WTC11 (cell line): ENCODE measurements around the gene SYNM. TPM values are rescaled to one million over a fixed set of nuclear protein-coding genes. Genes with fewer than 3 reads are reported as not detected.

Experiments
- ATAC-seq: fragments of 200-7000 bp; cut with Tn5 transposase; 2 replicates; pipeline ENCODE4 v1.10.0; 2021; ENCODE audit warnings: mild to moderate bottlenecking, moderate library complexity
- CTCF ChIA-PET: fragments of 300-600 bp; sonication (Branson Sonifier 250); formaldehyde crosslinking; loops from one replicate; lab custom pipeline; 2021; ENCODE audit warnings: antibody characterized with exemption; lab: Charles Lee
- POLR2A ChIA-PET: fragments of 350-600 bp; sonication (Branson Sonifier 250); formaldehyde crosslinking; loops from one replicate; lab custom pipeline; 2021; ENCODE audit warnings: antibody characterized with exemption; lab: Charles Lee
- DNase-seq: peaks from one replicate; pipeline ENCODE4 v3.0.0; 2021; ENCODE audit warnings: low spot score
- H3K27ac Mint-ChIP-seq: 2 replicates; pipeline ENCODE4 v1.8.0; 2021; ENCODE audit warnings: mixed read lengths
- H3K27me3 Mint-ChIP-seq: 2 replicates; pipeline ENCODE4 v1.8.0; 2021; ENCODE audit warnings: low read depth, mild to moderate bottlenecking, moderate library complexity, mixed read lengths
- H3K36me3 Mint-ChIP-seq: 2 replicates; pipeline ENCODE4 v1.8.0; 2021; ENCODE audit warnings: mixed read lengths
- H3K4me1 Mint-ChIP-seq: 2 replicates; pipeline ENCODE4 v1.8.0; 2022; ENCODE audit warnings: mixed read lengths
- H3K4me3 Mint-ChIP-seq: 2 replicates; pipeline ENCODE4 v1.8.0; 2021; ENCODE audit warnings: mild to moderate bottlenecking, moderate library complexity, mixed read lengths
- H3K9me3 Mint-ChIP-seq: 2 replicates; pipeline ENCODE4 v1.8.0; 2021; ENCODE audit warnings: mixed read lengths
- AFF4 ChIP-seq: sonication (generic); formaldehyde crosslinking; IDR thresholded peaks from 2 replicates; pipeline ENCODE4 v1.8.1; 2023; ENCODE audit warnings: mild to moderate bottlenecking, missing genetic modification reagents, borderline replicate concordance
- ATF3 ChIP-seq: sonication (generic); formaldehyde crosslinking; conservative IDR thresholded peaks from 2 replicates; pipeline ENCODE4 v1.8.1; 2022; ENCODE audit warnings: mild to moderate bottlenecking, missing genetic modification reagents
- CBFB ChIP-seq: sonication (generic); formaldehyde crosslinking; IDR thresholded peaks from 2 replicates; pipeline ENCODE4 v1.8.1; 2022; ENCODE audit warnings: mild to moderate bottlenecking, low read depth, missing genetic modification reagents
- CTCF ChIP-seq: fragments of 200-600 bp; IDR thresholded peaks from 2 replicates; pipeline ENCODE4 v1.8.0; 2022; ENCODE audit warnings: antibody characterized with exemption
- E2F4 ChIP-seq: sonication (generic); formaldehyde crosslinking; IDR thresholded peaks from 2 replicates; pipeline ENCODE4 v1.8.1; 2022; ENCODE audit warnings: low read depth, mild to moderate bottlenecking, moderate library complexity, missing genetic modification reagents, borderline replicate concordance
- ESRRA ChIP-seq: sonication (generic); formaldehyde crosslinking; IDR thresholded peaks from 2 replicates; pipeline ENCODE4 v1.8.1; 2022; ENCODE audit warnings: mild to moderate bottlenecking, missing genetic modification reagents, borderline replicate concordance
- FOXJ3 ChIP-seq: sonication (generic); formaldehyde crosslinking; IDR thresholded peaks from 2 replicates; pipeline ENCODE4 v1.9.0; 2021; ENCODE audit warnings: missing genetic modification reagents, mild to moderate bottlenecking, borderline replicate concordance
- HMGA2 ChIP-seq: fragments of 250-450 bp; sonication (Bioruptor Pico); IDR thresholded peaks from 2 replicates; pipeline ENCODE4 v1.4.0; 2021; ENCODE audit warnings: mild to moderate bottlenecking, moderate library complexity
- OVOL2 ChIP-seq: fragments of 250-450 bp; sonication (Bioruptor Pico); IDR thresholded peaks from 2 replicates; pipeline ENCODE4 v1.9.0; 2021; ENCODE audit warnings: mild to moderate bottlenecking, borderline replicate concordance
- RORB ChIP-seq: fragments of 250-450 bp; sonication (Bioruptor Pico); IDR thresholded peaks from 2 replicates; pipeline ENCODE4 v1.9.0; 2021; ENCODE audit warnings: mild to moderate bottlenecking
- SMAD4 ChIP-seq: sonication (generic); formaldehyde crosslinking; IDR thresholded peaks from 2 replicates; pipeline ENCODE4 v1.8.0; 2022; ENCODE audit warnings: mild to moderate bottlenecking, missing genetic modification reagents
- ZMAT4 ChIP-seq: fragments of 250-450 bp; sonication (Bioruptor Pico); IDR thresholded peaks from 2 replicates; pipeline ENCODE4 v1.9.0; 2021; ENCODE audit warnings: mild to moderate bottlenecking
- ZNF232 ChIP-seq: sonication (generic); formaldehyde crosslinking; IDR thresholded peaks from 2 replicates; pipeline ENCODE4 v1.8.0; 2022; ENCODE audit warnings: mild to moderate bottlenecking, missing genetic modification reagents
- ZNF317 ChIP-seq: sonication (generic); formaldehyde crosslinking; IDR thresholded peaks from 2 replicates; pipeline ENCODE4 v1.8.1; 2023; ENCODE audit warnings: low read depth, mild to moderate bottlenecking, moderate library complexity, missing genetic modification reagents, borderline replicate concordance
- ZNF423 ChIP-seq: fragments of 250-450 bp; sonication (Bioruptor Pico); IDR thresholded peaks from 2 replicates; pipeline ENCODE4 v2.1.2; 2022; ENCODE audit warnings: mild to moderate bottlenecking, moderate library complexity
- ZNF425 ChIP-seq: fragments of 250-450 bp; sonication (Bioruptor Pico); conservative IDR thresholded peaks from 2 replicates; pipeline ENCODE4 v1.9.0; 2021; ENCODE audit warnings: mild to moderate bottlenecking
- ZSCAN18 ChIP-seq: fragments of 250-450 bp; sonication (Bioruptor Pico); IDR thresholded peaks from 2 replicates; pipeline ENCODE4 v2.1.2; 2022; ENCODE audit warnings: mild to moderate bottlenecking, moderate library complexity
- total RNA-seq: library from RNA; stranded (reverse); gene quantifications from 3 replicates; pipeline ENCODE4 v1.2.3, GENCODE V29; 2021

SYNM gene
- total RNA-seq, 1 experiment from 2014 or later = 2.2 TPM

- no peak for ATAC-seq
- DNase-seq = no peak
- Mint-ChIP-seq H3K27me3 (no peaks in the 10 kb centered on the region), H3K27ac (no peak overlapping the region), H3K4me3 (no peak overlapping the region), H3K9me3 (no peaks in the 10 kb centered on the region), H3K36me3 (peaks cover 12% of the 10 kb centered on the region)
- ChIA-PET CTCF (no interaction called here), POLR2A (no interaction called here)
- TF ChIP-seq E2F4 (CRISPR knock-in tag) = no peak
- TF ChIP-seq, all 79 proteins: peak for 0
- H3K4me1 Mint-ChIP-seq = peaks cover 8% of the 10 kb centered on the region
Measured at GRCh38 chr15:99158626-99159412, 53.9 kb downstream of the SYNM start.

- no peak for DNase-seq
- Mint-ChIP-seq H3K27ac (no peak overlapping the region), H3K27me3 (no peaks in the 10 kb centered on the region), H3K4me1 (no peaks in the 10 kb centered on the region), H3K9me3 (no peaks in the 10 kb centered on the region), H3K36me3 (peaks cover 7% of the 10 kb centered on the region), H3K4me3 (no peak overlapping the region)
- POLR2A ChIA-PET = no interaction called here
- no peak for ATAC-seq
- TF ChIP-seq HMGA2 (CRISPR knock-in tag) (no peak), ZMAT4 (no peak), SMAD4 (no peak), FOXJ3 (CRISPR knock-in tag) (no peak), RORB (no peak), ZSCAN18 (CRISPR knock-in tag) (no peak), ATF3 (CRISPR knock-in tag) (no peak), ZNF317 (CRISPR knock-in tag) (no peak), ZNF425 (CRISPR knock-in tag) (no peak), CBFB (CRISPR knock-in tag) (no peak), OVOL2 (no peak), ESRRA (no peak)
- CTCF ChIA-PET = no interaction called here
Measured at GRCh38 chr15:99163271-99164062, 58.6 kb downstream of the SYNM start.

- DNase-seq (no peak), ATAC-seq (no peak)
- no peak overlapping the region for H3K4me3 Mint-ChIP-seq
- no peaks in the 10 kb centered on the region for H3K27me3 Mint-ChIP-seq
- no peak overlapping the region for H3K27ac Mint-ChIP-seq
- CTCF ChIA-PET = no interaction called here
- POLR2A ChIA-PET = no interaction called here
- no peaks in the 10 kb centered on the region for H3K4me1 Mint-ChIP-seq
- H3K36me3 Mint-ChIP-seq = peaks cover 3% of the 10 kb centered on the region
- no peaks in the 10 kb centered on the region for H3K9me3 Mint-ChIP-seq
- TF ChIP-seq ZNF232 = no peak
- no peak for TF ChIP-seq CTCF
- TF ChIP-seq ATF3 (CRISPR knock-in tag) = no peak
- no peak for TF ChIP-seq AFF4 (CRISPR knock-in tag)
- no peak for TF ChIP-seq ZNF423 (CRISPR knock-in tag)
Measured at GRCh38 chr15:99164119-99164518, 59.2 kb downstream of the SYNM start.
